HTR-8/SVneo (cell line): Measurements from ENCODE around the gene MICB.
"Not testable (repeated sequence)": the region's sequence is repeated elsewhere in the genome, so short reads cannot be mapped to it uniquely, and the experiment has no call there.

Experiments
- DNase-seq: peaks from one replicate; pipeline ENCODE4 v3.0.0; 2011; ENCODE audit warnings: low spot score, mixed read lengths; ENCODE audit not compliant: insufficient read length
- FAIRE-seq: peaks from 2 replicates; lab custom pipeline; 2011; peaks lifted over from hg19 to GRCh38; lab: Jason Lieb, UNC

Gene MICB

GRCh38 chr6:31534521-31535040 lies 36.6 kb downstream of the MICB start:
- FAIRE-seq (no peak), DNase-seq (no peak)

GRCh38 chr6:31535538-31536324 lies 37.8 kb downstream of the MICB start:
- FAIRE-seq = no peak
- DNase-seq = no peak

GRCh38 chr6:31538805-31539400 lies 41.0 kb downstream of the MICB start:
- DNase-seq (no peak), FAIRE-seq (no peak)

GRCh38 chr6:31540640-31541039 lies 42.7 kb downstream of the MICB start:
- FAIRE-seq = no peak
- no peak for DNase-seq

- FAIRE-seq (no peak), DNase-seq (no peak)
These were observed 43.2 kb downstream of the MICB start for GRCh38 chr6:31541059-31541657.

GRCh38 chr6:31541658-31542521 lies 43.9 kb downstream of the MICB start, which contains the start of gene DDX39B:
Gene DDX39B, minus strand, starts transcription at chr6:31542003. Its CDS starts 1,471 bp downstream, at chr6:31540532.
- FAIRE-seq (peak; percentile 74), DNase-seq (peak; percentile 97)

- FAIRE-seq = no peak
These were observed 45.7 kb downstream of the MICB start for GRCh38 chr6:31543639-31544038.

GRCh38 chr6:31544676-31545075 lies 46.7 kb downstream of the MICB start:
- no peak for FAIRE-seq
- no peak for DNase-seq

More at GRCh38 chr6:31543639-31544038, 45.7 kb downstream of the MICB start:
- no peak for DNase-seq

GRCh38 chr6:31545291-31545690 lies 47.3 kb downstream of the MICB start:
- FAIRE-seq = no peak
- no peak for DNase-seq

- peak; percentile 69 for FAIRE-seq
- DNase-seq = peak; percentile 87
These were observed 48.5 kb downstream of the MICB start, which contains the start of gene ATP6V1G2 for GRCh38 chr6:31546339-31546957. Gene ATP6V1G2, minus strand, starts transcription at chr6:31546608. Its CDS starts 49 bp downstream, at chr6:31546559.

- FAIRE-seq (peak; percentile 82), DNase-seq (peak; percentile 93)
These were observed 49.2 kb downstream of the MICB start, which contains the start of gene NFKBIL1 for GRCh38 chr6:31546958-31547726. Gene NFKBIL1, plus strand, starts transcription at chr6:31547608. Its CDS starts 87 bp downstream, at chr6:31547695.

GRCh38 chr6:31547727-31548543 lies 50.0 kb downstream of the MICB start:
- FAIRE-seq (no peak), DNase-seq (no peak)

GRCh38 chr6:31548544-31548873 lies 50.6 kb downstream of the MICB start:
- no peak for FAIRE-seq
- DNase-seq = no peak

GRCh38 chr6:31551371-31551770 lies 53.4 kb downstream of the MICB start:
- FAIRE-seq = not testable (repeated sequence)
- peak; percentile 51 for DNase-seq

GRCh38 chr6:31556307-31556706 lies 58.4 kb downstream of the MICB start:
- FAIRE-seq (no peak), DNase-seq (no peak)

GRCh38 chr6:31557443-31558317 lies 59.7 kb downstream of the MICB start:
- no peak for DNase-seq
- no peak for FAIRE-seq

GRCh38 chr6:31558318-31558625 lies 60.3 kb downstream of the MICB start:
- FAIRE-seq (no peak), DNase-seq (no peak)
